ENCODE results near the gene APLP1. TPM values are rescaled to one million over a fixed set of nuclear protein-coding genes. Genes with fewer than 3 reads are reported as not detected.

APLP1 gene
- total RNA-seq, 1 donor from 2014 or later: 0.21 TPM

DNA sequence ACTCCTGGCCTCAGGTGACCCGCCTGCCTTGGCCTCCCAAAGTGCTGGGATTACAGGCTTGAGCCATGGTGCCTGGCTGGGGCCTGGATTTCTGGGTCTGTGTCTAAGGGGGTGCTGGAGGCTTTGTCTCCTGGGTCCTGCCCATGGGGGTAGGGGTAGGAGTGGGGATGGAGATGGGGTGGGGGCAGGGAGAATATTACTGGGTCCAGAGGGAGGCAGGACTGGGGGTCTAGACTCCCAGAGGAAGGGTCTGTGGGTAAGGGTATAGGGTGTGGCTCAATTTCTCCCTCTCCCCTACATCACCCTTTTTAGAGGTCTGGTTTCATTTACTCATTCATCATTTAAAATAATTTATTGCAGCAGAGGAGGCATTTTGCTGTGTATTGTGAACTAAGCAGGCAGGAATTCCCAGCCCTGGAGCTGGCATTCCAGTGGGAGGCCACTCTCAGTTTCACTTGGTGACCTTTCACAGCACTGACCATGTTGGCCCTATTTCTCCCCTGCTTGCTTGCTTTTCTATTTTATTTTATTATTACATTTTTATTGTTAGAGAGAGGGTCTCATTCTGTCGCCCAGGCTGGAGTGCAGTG, 32.8 kb downstream of the APLP1 start:
- H3K9me3 ChIP-seq: no peaks in the 10 kb centered on the region
- peaks cover 3 to 10% of the 10 kb centered on the region in 2 donors for H3K4me1 ChIP-seq
- H3K27me3 ChIP-seq: no peaks in the 10 kb centered on the region
- intact Hi-C loops (cut with DNase I): no loop called here
- H3K36me3 ChIP-seq: peaks cover 7 to 8% of the 10 kb centered on the region in 2 donors
- peak overlapping the region; percentile 54 to 76 for H3K27ac ChIP-seq
- H3K4me3 ChIP-seq: peak overlapping the region in 1 of 2 donors; percentile 76
- TF ChIP-seq, protein P1, sequence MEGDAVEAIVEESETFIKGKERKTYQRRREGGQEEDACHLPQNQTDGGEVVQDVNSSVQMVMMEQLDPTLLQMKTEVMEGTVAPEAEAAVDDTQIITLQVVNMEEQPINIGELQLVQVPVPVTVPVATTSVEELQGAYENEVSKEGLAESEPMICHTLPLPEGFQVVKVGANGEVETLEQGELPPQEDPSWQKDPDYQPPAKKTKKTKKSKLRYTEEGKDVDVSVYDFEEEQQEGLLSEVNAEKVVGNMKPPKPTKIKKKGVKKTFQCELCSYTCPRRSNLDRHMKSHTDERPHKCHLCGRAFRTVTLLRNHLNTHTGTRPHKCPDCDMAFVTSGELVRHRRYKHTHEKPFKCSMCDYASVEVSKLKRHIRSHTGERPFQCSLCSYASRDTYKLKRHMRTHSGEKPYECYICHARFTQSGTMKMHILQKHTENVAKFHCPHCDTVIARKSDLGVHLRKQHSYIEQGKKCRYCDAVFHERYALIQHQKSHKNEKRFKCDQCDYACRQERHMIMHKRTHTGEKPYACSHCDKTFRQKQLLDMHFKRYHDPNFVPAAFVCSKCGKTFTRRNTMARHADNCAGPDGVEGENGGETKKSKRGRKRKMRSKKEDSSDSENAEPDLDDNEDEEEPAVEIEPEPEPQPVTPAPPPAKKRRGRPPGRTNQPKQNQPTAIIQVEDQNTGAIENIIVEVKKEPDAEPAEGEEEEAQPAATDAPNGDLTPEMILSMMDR (IDR thresholded peaks at IDR 0.05): no peak
- DNase-seq (ENCODE audit: low spot score in 2 of 2): no peak

DNA sequence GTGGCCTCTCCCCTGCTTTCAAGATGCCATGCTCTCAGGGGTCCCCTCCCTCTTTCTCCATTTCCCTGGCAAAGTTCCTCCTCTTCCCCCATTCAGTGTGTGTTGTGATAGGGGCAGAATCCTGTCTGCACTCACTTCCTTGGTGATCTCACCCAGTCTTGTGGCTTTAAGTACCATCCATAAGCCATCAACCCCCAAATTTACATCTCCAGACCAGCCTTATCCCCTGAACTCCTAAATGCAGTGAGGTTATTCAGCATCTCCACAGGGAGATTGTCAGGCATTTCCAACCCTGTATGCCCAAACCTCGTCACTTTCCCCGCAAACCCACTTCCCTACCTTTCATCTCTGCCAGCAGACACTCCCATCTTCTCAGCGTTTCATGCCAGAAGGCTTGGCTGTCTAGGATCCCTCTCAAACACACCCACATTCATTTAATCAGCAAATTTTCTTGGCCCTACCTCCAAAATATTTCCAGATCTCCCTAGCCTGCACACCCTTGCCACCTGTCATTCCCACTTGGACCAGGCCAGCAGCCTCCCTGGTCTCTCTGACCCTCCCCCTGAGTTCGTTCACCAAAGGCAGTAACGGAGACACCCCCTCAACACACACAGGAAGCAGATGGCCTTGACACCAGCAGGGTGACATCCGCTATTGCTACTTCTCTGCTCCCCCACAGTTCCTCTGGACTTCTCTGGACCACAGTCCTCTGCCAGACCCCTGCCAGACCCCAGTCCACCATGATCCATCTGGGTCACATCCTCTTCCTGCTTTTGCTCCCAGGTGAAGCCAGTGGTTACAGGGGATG, 33.7 kb downstream of the APLP1 start, which contains the start of gene HCST:
Gene HCST (plus strand): TSS at position 676 of the 808 bp plus-strand sequence. CDS start 65 bp downstream, at position 741.
- Histone ChIP-seq H3K4me1 (peaks cover 3 to 10% of the 10 kb centered on the region in 2 donors), H3K27ac (peak within 1 kb of the TSS; percentile 54 to 76), H3K9me3 (no peaks in the 10 kb centered on the region), H3K36me3 (no peaks in the 10 kb centered on the region), H3K27me3 (no peaks in the 10 kb centered on the region), H3K4me3 (peak within 1 kb of the TSS in 1 of 2 donors; percentile 29)
- intact Hi-C loops (cut with DNase I): no loop called here
- no peak for DNase-seq (ENCODE audit: low spot score in 2 of 2)
- TF ChIP-seq, protein P1 (IDR thresholded peaks at IDR 0.05): no peak

DNA sequence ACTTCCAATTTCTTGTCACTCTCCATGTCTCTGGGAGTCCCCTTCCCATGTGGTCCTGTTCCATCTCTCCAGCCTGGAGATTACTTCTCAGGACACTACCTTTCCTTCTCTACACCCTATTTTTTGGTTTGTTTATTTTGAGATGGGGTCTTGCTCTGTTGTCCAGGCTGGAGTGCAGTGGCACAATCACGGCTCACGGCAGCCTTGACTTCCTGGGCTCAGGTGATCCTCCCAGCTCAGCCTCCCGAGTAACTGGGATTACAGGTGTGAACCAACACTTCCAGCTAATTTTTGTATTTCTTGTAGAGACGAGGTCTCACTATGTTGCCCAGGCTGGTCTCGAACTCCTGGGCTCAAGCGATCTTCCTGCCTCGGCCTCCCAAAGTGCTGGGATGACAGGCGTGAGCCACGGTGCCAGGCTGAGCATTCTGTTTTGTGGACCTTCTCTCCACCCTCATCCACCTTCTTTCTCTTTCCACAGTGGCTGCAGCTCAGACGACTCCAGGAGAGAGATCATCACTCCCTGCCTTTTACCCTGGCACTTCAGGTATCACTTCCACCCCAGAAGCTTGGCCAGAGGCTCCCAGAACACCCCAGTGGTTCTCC, 34.6 kb downstream of the APLP1 start:
- no peaks in the 10 kb centered on the region for H3K9me3 ChIP-seq
- DNase-seq (ENCODE audit: low spot score in 2 of 2): no peak
- peak overlapping the region in 1 of 2 donors; percentile 29 for H3K4me3 ChIP-seq
- peak overlapping the region; percentile 29 to 41 for H3K27ac ChIP-seq
- H3K36me3 ChIP-seq: no peaks in the 10 kb centered on the region
- no peaks in the 10 kb centered on the region for H3K27me3 ChIP-seq
- intact Hi-C loops (cut with DNase I): no loop called here
- TF ChIP-seq, protein P1 (IDR thresholded peaks at IDR 0.05): no peak
- peaks cover 2 to 8% of the 10 kb centered on the region in 2 donors for H3K4me1 ChIP-seq

DNA sequence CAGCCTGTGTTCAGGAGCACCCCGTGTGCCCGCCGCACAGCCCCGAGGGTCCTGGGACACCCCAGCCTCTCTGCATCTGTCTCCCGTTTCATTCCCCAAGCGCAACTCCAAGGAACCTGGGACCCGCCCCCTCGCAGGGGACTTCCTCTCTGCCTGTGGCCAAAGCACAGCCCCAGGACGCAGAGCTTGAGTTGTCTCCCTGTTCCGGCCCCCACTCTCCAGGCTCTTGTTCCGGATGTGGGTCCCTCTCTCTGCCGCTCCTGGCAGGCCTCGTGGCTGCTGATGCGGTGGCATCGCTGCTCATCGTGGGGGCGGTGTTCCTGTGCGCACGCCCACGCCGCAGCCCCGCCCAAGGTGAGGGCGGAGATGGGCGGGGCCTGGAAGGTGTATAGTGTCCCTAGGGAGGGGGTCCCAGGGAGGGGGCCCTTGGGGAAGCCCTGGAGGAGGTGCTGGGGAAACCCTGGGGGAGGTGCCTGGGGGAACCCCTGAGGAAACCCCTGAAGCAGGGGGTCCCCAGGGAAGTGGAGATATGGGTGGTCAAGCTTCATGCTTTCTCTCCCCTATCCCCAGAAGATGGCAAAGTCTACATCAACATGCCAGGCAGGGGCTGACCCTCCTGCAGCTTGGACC, 35.3 kb downstream of the APLP1 start:
- DNase-seq (ENCODE audit: low spot score in 2 of 2): peak; percentile 82 to 90
- Histone ChIP-seq H3K27ac (peak overlapping the region; percentile 29 to 47), H3K9me3 (no peaks in the 10 kb centered on the region), H3K4me3 (peak overlapping the region in 1 of 2 donors; percentile 29), H3K27me3 (no peaks in the 10 kb centered on the region), H3K4me1 (peaks cover 0 to 1% of the 10 kb centered on the region in 2 donors), H3K36me3 (no peaks in the 10 kb centered on the region)
- TF ChIP-seq, protein P1 (IDR thresholded peaks at IDR 0.05): no peak
- intact Hi-C loops (cut with DNase I): no loop called here

DNA sequence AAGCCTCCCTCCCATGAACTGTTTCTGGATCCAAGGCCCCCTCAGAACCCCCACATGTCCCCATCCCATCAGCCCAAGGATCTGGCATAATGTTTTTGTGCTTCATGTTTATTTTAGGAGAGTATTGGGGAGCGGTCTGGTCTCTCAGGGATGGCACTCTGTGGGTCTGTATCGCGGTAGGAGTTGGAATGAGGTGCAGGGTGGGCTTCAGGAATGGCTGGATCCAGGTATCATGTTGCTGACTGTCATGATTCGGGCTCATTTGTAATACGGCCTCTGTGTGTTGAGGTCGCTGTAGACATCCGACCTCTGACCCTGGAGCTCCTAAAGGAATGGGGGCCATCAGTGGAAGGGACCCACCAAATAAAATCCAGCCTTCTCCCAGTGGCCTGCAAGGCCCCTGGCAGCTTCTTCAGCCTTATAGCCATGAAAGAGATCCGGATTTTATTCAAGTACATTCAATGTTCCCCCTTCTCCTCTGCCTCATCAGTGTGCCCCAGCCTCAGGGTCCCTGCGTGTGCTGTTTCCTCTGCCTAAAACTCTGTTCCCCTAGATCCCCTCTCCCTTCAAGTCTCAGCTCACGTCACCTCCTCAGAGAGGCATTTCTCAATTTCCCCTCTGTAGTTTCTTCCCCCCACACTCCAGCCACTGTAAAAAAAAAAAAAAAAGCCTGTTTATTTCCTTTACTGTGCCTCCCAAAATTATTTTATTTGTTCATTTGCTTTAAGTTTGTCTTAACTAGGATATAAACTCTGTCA, 36.1 kb downstream of the APLP1 start:
- H3K9me3 ChIP-seq: no peaks in the 10 kb centered on the region
- H3K4me3 ChIP-seq: no peak overlapping the region
- no peaks in the 10 kb centered on the region for H3K4me1 ChIP-seq
- H3K27ac ChIP-seq: peak overlapping the region; percentile 19 to 47
- TF ChIP-seq, protein P1 (IDR thresholded peaks at IDR 0.05): no peak
- intact Hi-C loops (cut with DNase I): no loop called here
- H3K36me3 ChIP-seq: no peaks in the 10 kb centered on the region
- H3K27me3 ChIP-seq: no peaks in the 10 kb centered on the region
- DNase-seq (ENCODE audit: low spot score in 2 of 2): no peak
